Measurements from ENCODE around the gene PDYN.

PDYN gene

GRCh38 chr20:1982686-1983085, 11.2 kb downstream of the PDYN start:
- Histone ChIP-seq H3K27me3 (ENCODE audit: insufficient read depth, low read depth) (no peaks in the 10 kb centered on the region), H3K9ac (no peak overlapping the region), H3K27ac (no peak overlapping the region), H3K79me2 (ENCODE audit: insufficient read depth, low read depth) (no peaks in the 10 kb centered on the region), H3K36me3 (ENCODE audit: insufficient read depth) (no peaks in the 10 kb centered on the region), H4K20me1 (ENCODE audit: insufficient read depth) (no peaks in the 10 kb centered on the region), H3K4me3 (IDR thresholded peaks at IDR 0.05; ENCODE audit: insufficient read depth, low read depth, low read length) (no peak overlapping the region), H2AFZ (ENCODE audit: low read depth) (no peak overlapping the region), H3K4me2 (no peak overlapping the region), H3K4me1 (ENCODE audit: low read depth, poor library complexity, severe bottlenecking) (no peaks in the 10 kb centered on the region)
- TF ChIP-seq, protein P1, sequence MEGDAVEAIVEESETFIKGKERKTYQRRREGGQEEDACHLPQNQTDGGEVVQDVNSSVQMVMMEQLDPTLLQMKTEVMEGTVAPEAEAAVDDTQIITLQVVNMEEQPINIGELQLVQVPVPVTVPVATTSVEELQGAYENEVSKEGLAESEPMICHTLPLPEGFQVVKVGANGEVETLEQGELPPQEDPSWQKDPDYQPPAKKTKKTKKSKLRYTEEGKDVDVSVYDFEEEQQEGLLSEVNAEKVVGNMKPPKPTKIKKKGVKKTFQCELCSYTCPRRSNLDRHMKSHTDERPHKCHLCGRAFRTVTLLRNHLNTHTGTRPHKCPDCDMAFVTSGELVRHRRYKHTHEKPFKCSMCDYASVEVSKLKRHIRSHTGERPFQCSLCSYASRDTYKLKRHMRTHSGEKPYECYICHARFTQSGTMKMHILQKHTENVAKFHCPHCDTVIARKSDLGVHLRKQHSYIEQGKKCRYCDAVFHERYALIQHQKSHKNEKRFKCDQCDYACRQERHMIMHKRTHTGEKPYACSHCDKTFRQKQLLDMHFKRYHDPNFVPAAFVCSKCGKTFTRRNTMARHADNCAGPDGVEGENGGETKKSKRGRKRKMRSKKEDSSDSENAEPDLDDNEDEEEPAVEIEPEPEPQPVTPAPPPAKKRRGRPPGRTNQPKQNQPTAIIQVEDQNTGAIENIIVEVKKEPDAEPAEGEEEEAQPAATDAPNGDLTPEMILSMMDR (conservative IDR thresholded peaks at IDR 0.05; ENCODE audit: low read depth, low read length), result no peak

DNA sequence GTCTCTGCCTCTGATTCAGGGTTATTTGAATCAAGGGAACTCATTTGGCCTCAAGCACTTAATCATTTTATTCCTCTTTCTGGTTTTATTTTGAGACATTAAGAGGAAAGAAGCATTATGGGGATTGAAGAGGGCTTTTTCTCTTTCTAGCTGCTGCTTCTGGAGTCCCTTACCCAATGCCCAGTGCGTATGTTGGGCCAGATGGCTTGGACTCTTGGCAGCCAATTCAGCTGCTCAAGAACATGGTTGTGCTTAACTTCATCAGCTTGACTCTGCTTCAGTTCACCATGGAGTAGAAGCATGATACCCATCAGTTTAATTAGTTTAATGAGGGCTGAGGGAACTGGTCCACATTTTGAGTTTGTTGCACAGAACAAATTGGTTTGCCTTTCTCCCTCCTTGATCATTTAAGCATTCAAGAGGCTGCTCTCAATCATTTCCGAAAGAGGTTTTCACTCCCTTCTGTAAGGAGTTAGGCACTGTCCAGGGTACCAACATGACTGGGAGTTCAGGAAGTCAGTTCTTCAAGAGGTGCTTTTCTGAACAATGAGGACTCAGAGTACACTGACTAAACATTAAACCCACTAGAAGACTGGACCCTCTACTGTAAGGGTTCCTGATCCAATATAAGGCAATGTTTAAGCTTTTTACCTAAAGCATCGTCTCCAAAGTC, 14.6 kb downstream of the PDYN start:
- H3K9ac ChIP-seq, result no peak overlapping the region
- no peak overlapping the region for H3K4me2 ChIP-seq
- H4K20me1 ChIP-seq (ENCODE audit: insufficient read depth), result no peaks in the 10 kb centered on the region
- H3K4me3 ChIP-seq (IDR thresholded peaks at IDR 0.05; ENCODE audit: insufficient read depth, low read depth, low read length), result no peak overlapping the region
- no peaks in the 10 kb centered on the region for H3K4me1 ChIP-seq (ENCODE audit: low read depth, poor library complexity, severe bottlenecking)
- H3K36me3 ChIP-seq (ENCODE audit: insufficient read depth), result no peaks in the 10 kb centered on the region
- no peaks in the 10 kb centered on the region for H3K79me2 ChIP-seq (ENCODE audit: insufficient read depth, low read depth)
- TF ChIP-seq, protein P1 (conservative IDR thresholded peaks at IDR 0.05; ENCODE audit: low read depth, low read length), result no peak
- H3K27ac ChIP-seq, result no peak overlapping the region
- H3K27me3 ChIP-seq (ENCODE audit: insufficient read depth, low read depth), result no peaks in the 10 kb centered on the region
- no peak overlapping the region for H2AFZ ChIP-seq (ENCODE audit: low read depth)

- no peaks in the 10 kb centered on the region for H3K79me2 ChIP-seq (ENCODE audit: insufficient read depth, low read depth)
- H3K36me3 ChIP-seq (ENCODE audit: insufficient read depth), result no peaks in the 10 kb centered on the region
- no peaks in the 10 kb centered on the region for H3K27me3 ChIP-seq (ENCODE audit: insufficient read depth, low read depth)
- no peak overlapping the region for H3K27ac ChIP-seq
- H2AFZ ChIP-seq (ENCODE audit: low read depth), result no peak overlapping the region
- no peaks in the 10 kb centered on the region for H3K4me1 ChIP-seq (ENCODE audit: low read depth, poor library complexity, severe bottlenecking)
- H3K9ac ChIP-seq, result no peak overlapping the region
- H3K4me2 ChIP-seq, result no peak overlapping the region
- TF ChIP-seq, protein P1 (conservative IDR thresholded peaks at IDR 0.05; ENCODE audit: low read depth, low read length), result no peak
- no peaks in the 10 kb centered on the region for H4K20me1 ChIP-seq (ENCODE audit: insufficient read depth)
- H3K4me3 ChIP-seq (IDR thresholded peaks at IDR 0.05; ENCODE audit: insufficient read depth, low read depth, low read length), result no peak overlapping the region
These were observed 18.6 kb downstream of the PDYN start for GRCh38 chr20:1975291-1975690.

GRCh38 chr20:1973601-1974440, 20.0 kb downstream of the PDYN start:
- Histone ChIP-seq H2AFZ (ENCODE audit: low read depth) (no peak overlapping the region), H3K27me3 (ENCODE audit: insufficient read depth, low read depth) (no peaks in the 10 kb centered on the region), H3K4me2 (no peak overlapping the region), H3K9ac (no peak overlapping the region), H3K4me3 (IDR thresholded peaks at IDR 0.05; ENCODE audit: insufficient read depth, low read depth, low read length) (no peak overlapping the region), H3K36me3 (ENCODE audit: insufficient read depth) (no peaks in the 10 kb centered on the region), H4K20me1 (ENCODE audit: insufficient read depth) (no peaks in the 10 kb centered on the region), H3K79me2 (ENCODE audit: insufficient read depth, low read depth) (no peaks in the 10 kb centered on the region), H3K27ac (no peak overlapping the region), H3K4me1 (ENCODE audit: low read depth, poor library complexity, severe bottlenecking) (no peaks in the 10 kb centered on the region)
- TF ChIP-seq, protein P1 (conservative IDR thresholded peaks at IDR 0.05; ENCODE audit: low read depth, low read length), result no peak
